IPS-20b (cell line): ENCODE results near the gene KIF26A.
"Not testable (repeated sequence)": the region's sequence is repeated elsewhere in the genome, so short reads cannot be mapped to it uniquely, and the experiment has no call there.

Experiments
- H3K27ac ChIP-seq: one replicate; pipeline ENCODE4 v1.5.1; 2013; ENCODE audit warnings: low read length
- H3K27me3 ChIP-seq: 2 replicates; pipeline ENCODE4 v1.6.1; 2013; ENCODE audit warnings: mild to moderate bottlenecking, low read length, inconsistent platforms; ENCODE audit not compliant: insufficient read depth
- H3K36me3 ChIP-seq: 2 replicates; pipeline ENCODE4 v1.6.1; 2013; ENCODE audit warnings: low read depth, mild to moderate bottlenecking, inconsistent platforms, low read length, moderate library complexity; ENCODE audit not compliant: insufficient read depth
- H3K4me1 ChIP-seq: 2 replicates; pipeline ENCODE4 v1.6.1; 2013; ENCODE audit warnings: mild to moderate bottlenecking, control low read depth, inconsistent platforms, low read length, moderate library complexity; ENCODE audit not compliant: insufficient read depth
- H3K4me3 ChIP-seq: 2 replicates; pipeline ENCODE4 v1.5.1; 2013; ENCODE audit warnings: mild to moderate bottlenecking, low read length, inconsistent platforms
- H3K9ac ChIP-seq: 2 replicates; pipeline ENCODE4 v1.6.1; 2013; ENCODE audit warnings: low read depth, mild to moderate bottlenecking, inconsistent platforms, low read length, moderate library complexity
- H3K9me3 ChIP-seq: 2 replicates; pipeline ENCODE4 v1.6.1; 2013; ENCODE audit warnings: mild to moderate bottlenecking, low read depth, low read length, inconsistent platforms; ENCODE audit not compliant: insufficient read depth

KIF26A gene

GRCh38 chr14:104208015-104208295, 69.6 kb downstream of the KIF26A start:
- not testable (repeated sequence) for H3K9ac ChIP-seq, H3K27ac ChIP-seq, H3K36me3 ChIP-seq, H3K4me3 ChIP-seq, H3K9me3 ChIP-seq, H3K27me3 ChIP-seq, H3K4me1 ChIP-seq

GRCh38 chr14:104208331-104208730, 69.9 kb downstream of the KIF26A start:
- not testable (repeated sequence) for H3K4me1 ChIP-seq, H3K27me3 ChIP-seq, H3K4me3 ChIP-seq, H3K9me3 ChIP-seq, H3K27ac ChIP-seq, H3K9ac ChIP-seq, H3K36me3 ChIP-seq

- H3K27ac ChIP-seq, H3K27me3 ChIP-seq, H3K36me3 ChIP-seq, H3K9ac ChIP-seq, H3K4me1 ChIP-seq, H3K9me3 ChIP-seq, H3K4me3 ChIP-seq: not testable (repeated sequence)
Observed at GRCh38 chr14:104209071-104209470, 70.7 kb downstream of the KIF26A start.

GRCh38 chr14:104209985-104210816, 71.8 kb downstream of the KIF26A start:
- no peaks in the 10 kb centered on the region for H3K9me3 ChIP-seq
- no peaks in the 10 kb centered on the region for H3K36me3 ChIP-seq
- H3K27me3 ChIP-seq, result no peaks in the 10 kb centered on the region

GRCh38 chr14:104210817-104211195, 72.4 kb downstream of the KIF26A start:
- H3K27me3 ChIP-seq, result no peaks in the 10 kb centered on the region
- H3K27ac ChIP-seq, result no peak overlapping the region
- H3K4me3 ChIP-seq, result no peak overlapping the region
- no peaks in the 10 kb centered on the region for H3K4me1 ChIP-seq
- no peaks in the 10 kb centered on the region for H3K36me3 ChIP-seq
- no peak overlapping the region for H3K9ac ChIP-seq
- no peaks in the 10 kb centered on the region for H3K9me3 ChIP-seq

More at GRCh38 chr14:104209985-104210816, 71.8 kb downstream of the KIF26A start:
- no peak overlapping the region for H3K27ac ChIP-seq
- H3K4me3 ChIP-seq, result no peak overlapping the region
- no peaks in the 10 kb centered on the region for H3K4me1 ChIP-seq
- H3K9ac ChIP-seq, result no peak overlapping the region

GRCh38 chr14:104211215-104211614, 72.8 kb downstream of the KIF26A start:
- H3K36me3 ChIP-seq, result no peaks in the 10 kb centered on the region
- H3K27ac ChIP-seq, result no peak overlapping the region
- no peaks in the 10 kb centered on the region for H3K27me3 ChIP-seq
- no peak overlapping the region for H3K9ac ChIP-seq
- no peaks in the 10 kb centered on the region for H3K4me1 ChIP-seq
- no peak overlapping the region for H3K4me3 ChIP-seq
- H3K9me3 ChIP-seq, result no peaks in the 10 kb centered on the region

- Histone ChIP-seq H3K4me1 (no peaks in the 10 kb centered on the region), H3K36me3 (no peaks in the 10 kb centered on the region), H3K27me3 (no peaks in the 10 kb centered on the region), H3K9me3 (no peaks in the 10 kb centered on the region), H3K27ac (no peak overlapping the region), H3K4me3 (no peak overlapping the region), H3K9ac (no peak overlapping the region)
Observed at GRCh38 chr14:104211741-104212140, 73.4 kb downstream of the KIF26A start.

GRCh38 chr14:104212206-104213095, 74.1 kb downstream of the KIF26A start:
- H3K9ac ChIP-seq, result no peak overlapping the region
- H3K36me3 ChIP-seq, result no peaks in the 10 kb centered on the region
- H3K9me3 ChIP-seq, result no peaks in the 10 kb centered on the region

GRCh38 chr14:104213301-104214034, 75.1 kb downstream of the KIF26A start:
- H3K9ac ChIP-seq, result no peak overlapping the region
- no peaks in the 10 kb centered on the region for H3K36me3 ChIP-seq
- H3K4me1 ChIP-seq, result no peaks in the 10 kb centered on the region
- no peaks in the 10 kb centered on the region for H3K27me3 ChIP-seq
- no peaks in the 10 kb centered on the region for H3K9me3 ChIP-seq
- H3K27ac ChIP-seq, result no peak overlapping the region
- H3K4me3 ChIP-seq, result no peak overlapping the region

More at GRCh38 chr14:104212206-104213095, 74.1 kb downstream of the KIF26A start:
- Histone ChIP-seq H3K4me1 (no peaks in the 10 kb centered on the region), H3K27ac (no peak overlapping the region), H3K27me3 (no peaks in the 10 kb centered on the region), H3K4me3 (no peak overlapping the region)

GRCh38 chr14:104214431-104215218, 76.2 kb downstream of the KIF26A start:
- no peaks in the 10 kb centered on the region for H3K27me3 ChIP-seq
- no peak overlapping the region for H3K4me3 ChIP-seq
- no peaks in the 10 kb centered on the region for H3K9me3 ChIP-seq
- H3K4me1 ChIP-seq, result no peaks in the 10 kb centered on the region; the same call in 1 of the 2 replicates
- no peaks in the 10 kb centered on the region for H3K36me3 ChIP-seq
- H3K9ac ChIP-seq, result no peak overlapping the region
- H3K27ac ChIP-seq, result no peak overlapping the region

- Histone ChIP-seq H3K36me3 (no peaks in the 10 kb centered on the region), H3K4me3 (no peak overlapping the region), H3K27me3 (no peaks in the 10 kb centered on the region), H3K9me3 (no peaks in the 10 kb centered on the region), H3K4me1 (no peaks in the 10 kb centered on the region; the same call in 1 of the 2 replicates), H3K27ac (no peak overlapping the region), H3K9ac (no peak overlapping the region)
Observed at GRCh38 chr14:104215706-104216334, 77.4 kb downstream of the KIF26A start.
